Measurements from ENCODE around the gene EMC1.
"Not testable (repeated sequence)": the region's sequence is repeated elsewhere in the genome, so short reads cannot be mapped to it uniquely, and the experiment has no call there.

Gene EMC1

GRCh38 chr1:19260211-19261138 is 9.2 kb upstream of the EMC1 start:
- DNase-seq = no peak

- DNase-seq = no peak
Observed at GRCh38 chr1:19258353-19258752, 7.0 kb upstream of the EMC1 start.

DNA sequence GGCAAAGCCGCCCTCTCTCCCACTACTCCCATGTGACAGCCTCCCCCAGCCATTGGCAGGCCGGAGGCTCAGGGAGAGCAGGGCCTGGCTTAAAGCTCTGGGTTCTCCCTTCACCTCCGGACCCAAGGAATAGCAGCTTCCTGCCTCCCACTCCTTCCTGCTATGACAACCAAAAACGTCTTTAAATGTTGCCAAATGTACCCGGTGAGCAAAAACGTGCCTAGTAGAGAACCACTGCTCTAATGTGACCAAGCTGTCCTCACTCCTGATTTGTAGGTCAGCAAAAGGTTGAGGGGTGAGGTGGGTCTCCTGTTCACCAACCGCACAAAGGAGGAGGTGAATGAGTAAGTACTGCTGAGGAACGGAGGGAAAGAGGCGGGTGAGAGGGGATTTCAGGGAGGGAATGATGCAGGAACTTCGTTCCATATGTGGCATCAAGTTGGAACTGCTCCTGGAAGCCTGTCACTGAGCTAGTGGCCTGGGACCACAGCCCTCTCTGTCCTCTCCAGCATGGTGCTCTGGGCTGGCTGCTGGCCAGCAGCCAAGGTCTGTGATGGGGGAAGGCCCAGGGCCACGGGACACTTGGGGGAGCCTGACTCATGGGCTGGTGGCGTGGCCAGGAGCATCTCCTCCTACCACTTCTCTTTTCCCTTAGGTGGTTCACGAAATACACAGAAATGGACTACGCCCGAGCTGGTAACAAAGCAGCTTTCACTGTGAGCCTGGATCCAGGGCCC is 6.0 kb upstream of the EMC1 start:
- DNase-seq = peak in 1 of 2 donors; percentile 39

- DNase-seq = not testable (repeated sequence)
Observed at GRCh38 chr1:19256301-19256700, 5.0 kb upstream of the EMC1 start.

GRCh38 chr1:19255288-19255687 is 4.0 kb upstream of the EMC1 start:
- DNase-seq = no peak

DNA sequence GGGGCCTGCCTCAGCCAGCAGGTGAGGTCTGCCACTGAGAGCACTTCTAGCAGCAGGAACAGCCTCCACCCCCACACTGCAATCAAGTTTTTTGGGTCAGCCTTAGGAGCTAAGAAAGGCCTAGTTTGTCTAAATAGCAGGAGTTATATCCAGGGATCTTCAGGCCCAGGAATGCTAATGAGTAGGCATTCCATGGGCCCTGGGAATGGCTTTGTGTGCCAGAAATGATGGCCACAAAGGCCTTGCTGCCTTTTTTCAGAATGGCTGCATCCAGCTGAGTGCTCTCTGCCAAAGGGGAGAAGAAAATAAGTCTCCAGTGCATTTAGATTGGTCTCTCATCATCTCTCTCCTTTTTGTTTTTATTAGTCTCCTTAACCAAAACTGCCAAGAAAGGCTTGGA is 3.1 kb upstream of the EMC1 start:
- no peak for DNase-seq

- DNase-seq = peak in 1 of 2 donors; percentile 35
Observed at GRCh38 chr1:19250629-19251304, 557 bp downstream of the EMC1 start.

GRCh38 chr1:19240673-19241538 is 10.4 kb downstream of the EMC1 start:
- peak; percentile 75 to 78 for DNase-seq

DNA sequence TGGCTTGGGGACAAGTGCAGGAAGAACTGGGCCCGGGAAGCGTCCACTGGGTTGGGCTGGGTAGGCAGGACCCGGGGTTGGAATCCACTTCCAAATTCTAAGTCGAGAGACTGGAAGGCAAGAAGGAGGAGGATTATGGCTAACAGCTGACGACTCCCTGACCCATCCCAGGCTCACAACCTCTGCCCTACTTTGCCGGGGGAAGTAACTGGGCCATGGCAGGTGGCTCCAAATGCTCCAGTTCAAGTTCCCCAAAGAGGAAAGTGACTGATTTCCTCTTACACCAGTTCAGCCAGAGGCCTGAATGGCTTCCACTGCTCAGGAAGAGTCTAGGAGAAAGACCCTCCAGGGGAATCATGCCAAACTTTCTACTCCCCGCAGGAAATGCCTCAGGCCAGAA is 11.4 kb downstream of the EMC1 start:
- no peak for DNase-seq

- DNase-seq = no peak
Observed at GRCh38 chr1:19234224-19234623, 17.1 kb downstream of the EMC1 start.

- DNase-seq = no peak
Observed at GRCh38 chr1:19232524-19232846, 18.8 kb downstream of the EMC1 start.

GRCh38 chr1:19231736-19232523 is 19.4 kb downstream of the EMC1 start:
- not testable (repeated sequence) for DNase-seq

DNA sequence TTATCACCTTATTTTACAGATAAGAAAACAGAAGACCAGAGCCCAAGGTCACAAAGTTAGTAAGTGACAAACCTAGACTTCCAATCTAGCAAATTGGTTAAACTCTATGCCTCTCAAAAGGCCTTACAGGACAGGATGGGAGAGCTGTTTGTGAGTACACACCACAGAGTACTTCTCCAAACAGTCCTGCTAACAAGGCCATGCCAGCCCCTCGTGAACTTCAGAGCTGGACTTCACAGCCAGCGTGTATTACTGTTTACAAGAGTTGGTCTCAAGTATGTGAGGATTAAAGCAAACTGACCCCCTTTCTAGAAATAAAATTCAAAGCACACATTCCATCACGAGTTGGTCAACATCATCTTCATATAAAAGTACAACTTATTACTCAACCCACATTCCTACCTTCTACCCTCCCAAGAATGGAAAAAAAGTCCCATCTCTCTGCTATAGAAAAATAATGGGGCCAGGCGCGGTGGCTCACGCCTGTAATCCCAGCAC is 21.4 kb downstream of the EMC1 start:
- DNase-seq = no peak

DNA sequence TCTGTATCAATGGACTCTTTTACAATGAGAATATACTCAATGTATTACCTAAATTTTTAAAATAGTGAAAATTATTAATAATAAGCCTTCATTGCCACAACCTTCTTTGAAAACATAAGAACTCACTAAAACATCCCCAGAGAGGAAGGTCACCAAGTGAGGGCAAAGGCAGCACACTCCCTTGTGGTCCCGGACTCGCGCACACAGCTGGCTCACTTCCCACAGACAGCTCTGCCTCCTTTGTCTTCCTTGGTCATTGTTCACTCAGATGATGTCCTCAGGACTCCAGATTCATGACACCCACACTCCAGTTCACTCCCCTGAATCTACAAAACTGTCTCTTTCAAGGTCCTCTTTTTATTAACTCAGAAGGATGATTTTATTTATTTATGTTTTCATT is 22.1 kb downstream of the EMC1 start:
- DNase-seq = no peak

DNA sequence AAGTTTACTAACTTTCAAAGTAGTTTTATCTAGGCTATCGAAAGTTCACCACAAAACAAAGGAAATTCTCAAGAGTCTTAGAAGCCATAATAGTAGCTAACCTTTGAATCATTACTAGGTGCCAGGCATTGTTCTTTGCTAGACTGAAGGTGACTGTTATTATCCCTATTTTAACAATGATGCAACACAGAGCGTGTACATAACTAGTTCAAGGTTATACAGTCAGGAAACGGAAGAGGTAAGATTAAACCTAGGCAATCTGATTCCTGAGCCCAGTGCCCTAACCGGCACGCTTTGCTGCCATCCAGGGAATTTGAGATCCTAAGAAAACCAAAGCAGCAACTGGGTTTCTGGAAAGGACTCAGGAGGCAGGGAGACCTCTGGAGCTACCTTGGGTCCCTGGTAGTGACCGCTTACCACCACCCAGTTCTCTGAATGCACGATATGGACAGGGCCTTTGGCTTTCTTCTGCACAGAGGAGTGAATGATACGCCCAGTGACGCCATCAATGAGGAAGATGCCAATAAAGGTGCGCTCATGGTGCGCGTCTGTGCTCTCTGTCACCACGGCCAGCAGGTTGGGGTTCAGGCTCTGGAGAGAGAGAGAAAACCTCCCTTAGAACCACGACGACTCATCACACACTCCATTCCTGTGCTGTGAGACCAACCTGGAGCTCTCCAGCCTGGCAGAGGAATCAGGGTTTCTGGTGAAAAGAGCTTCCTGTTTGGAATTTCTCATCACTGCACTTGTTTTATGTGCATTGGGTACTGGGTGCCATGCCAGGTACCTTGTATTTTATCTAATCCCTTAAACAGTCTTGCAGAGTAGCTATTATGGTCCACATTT is 28.1 kb downstream of the EMC1 start:
- no peak for DNase-seq

DNA sequence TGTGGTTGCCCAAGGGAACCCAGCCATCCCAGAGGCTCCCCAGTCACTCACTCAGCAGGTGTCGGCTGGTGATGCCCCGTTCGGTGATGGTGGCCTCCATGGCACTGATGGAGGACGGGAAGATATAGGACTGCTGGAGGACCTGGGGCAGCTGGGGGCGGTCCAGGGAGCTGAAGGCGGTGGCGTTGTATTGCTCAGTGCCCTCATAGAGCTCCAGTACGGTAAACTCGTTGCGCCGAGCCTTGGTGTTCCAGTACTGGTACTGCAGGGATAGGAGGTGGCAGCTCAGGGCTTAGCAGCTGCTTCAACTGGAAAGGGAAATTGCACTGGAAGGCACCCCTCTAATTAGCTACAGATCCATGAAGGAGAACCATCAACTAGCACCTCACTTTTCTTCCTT is 28.8 kb downstream of the EMC1 start:
- DNase-seq = no peak

DNA sequence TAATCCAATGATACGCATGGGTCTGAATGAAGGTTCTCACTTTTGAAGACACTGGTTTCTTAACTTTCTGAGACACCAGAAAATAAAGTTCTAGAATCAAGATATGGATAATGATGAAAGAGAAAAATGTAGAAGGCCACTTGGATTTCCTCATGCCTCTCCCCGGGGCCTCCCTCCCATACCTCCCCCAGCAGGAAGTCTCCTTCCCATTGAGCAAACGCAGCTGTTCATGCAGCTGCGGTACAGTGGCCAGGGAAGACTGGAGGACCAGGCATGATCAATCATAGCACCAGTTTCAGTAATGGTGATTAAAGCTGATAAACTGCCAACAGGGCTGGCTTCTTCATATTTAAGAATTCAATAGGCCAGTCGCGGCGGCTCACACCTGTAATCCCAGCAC is 30.3 kb downstream of the EMC1 start:
- DNase-seq = no peak

- no peak for DNase-seq
Observed at GRCh38 chr1:19220080-19220846, 31.1 kb downstream of the EMC1 start.

DNA sequence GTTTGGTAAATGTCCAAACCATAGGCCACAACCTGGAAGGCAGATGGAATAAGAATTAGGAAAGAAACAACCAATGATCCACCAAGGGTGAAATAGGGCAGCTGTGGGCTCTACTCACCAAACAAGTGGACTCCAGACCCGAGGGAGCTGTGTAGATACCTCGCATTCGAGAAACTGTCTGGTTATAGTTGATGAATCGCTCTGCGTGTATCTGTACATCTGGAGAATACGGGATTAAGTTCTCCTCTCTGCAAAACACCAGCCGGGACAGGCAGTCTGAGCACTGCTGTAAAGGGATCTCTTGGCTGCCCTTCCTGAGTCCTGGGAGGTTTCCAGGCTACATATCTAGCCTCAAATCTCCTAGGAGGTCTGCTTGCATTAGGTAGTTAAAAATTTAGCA is 31.9 kb downstream of the EMC1 start:
- DNase-seq = no peak

DNA sequence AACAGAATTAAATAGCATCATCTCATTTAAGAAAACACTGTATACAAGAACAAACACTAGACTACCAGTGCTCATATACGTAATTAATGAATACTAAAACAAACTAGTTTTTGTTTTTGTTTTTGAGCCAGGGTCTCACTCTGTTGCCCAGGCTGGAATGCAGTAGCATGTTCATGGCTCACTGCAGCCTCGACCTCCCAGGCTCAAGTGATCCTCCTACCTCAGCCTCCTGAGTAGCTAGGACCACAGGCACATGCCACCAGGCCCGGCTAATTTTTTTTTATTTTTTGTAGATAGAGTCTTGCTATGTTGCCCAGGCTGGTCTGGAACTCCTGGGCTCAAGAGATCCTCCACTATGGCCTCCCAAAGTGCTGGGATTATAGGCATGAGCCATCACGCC is 34.7 kb downstream of the EMC1 start:
- not testable (repeated sequence) for DNase-seq

Measured in stimulated activated CD4-positive, alpha-beta T cell treated with anti-CD3 and anti-CD28 coated beads, Interleukin-2, amount 100 ng/mL, for 24 hours (primary cell).